ENCODE measurements around the gene HDAC5. TPM values are rescaled to one million over a fixed set of nuclear protein-coding genes. Genes with fewer than 3 reads are reported as not detected.

The HDAC5 gene
- total and polyA plus RNA-seq, 4 donors: 32.1 to 68.8 (median 54.0) TPM

DNA sequence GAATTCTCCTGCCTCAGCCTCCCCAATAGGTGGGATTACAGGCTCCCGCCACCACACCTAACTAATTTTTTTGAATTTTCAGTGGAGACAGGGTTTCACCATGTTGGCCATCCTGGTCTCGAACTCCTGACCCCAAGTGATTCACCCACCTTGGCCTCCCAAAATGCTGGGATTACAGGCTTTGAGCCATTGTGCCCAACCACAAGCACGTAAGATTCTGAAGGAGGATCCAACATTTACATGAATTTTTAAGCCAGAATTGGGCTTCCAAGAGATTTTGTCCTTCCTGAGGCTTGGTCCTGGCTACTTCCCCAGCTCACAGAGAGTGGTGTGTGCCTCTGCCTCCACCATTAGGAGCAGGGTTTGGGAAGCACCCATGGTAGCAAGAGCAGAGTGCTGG lies 41.8 kb downstream of the HDAC5 start:
- 88% methylated on average over 1 of the region's 3 CpGs for WGBS (ENCODE audit: insufficient coverage)
- no peaks in the 10 kb centered on the region for H3K27me3 ChIP-seq (ENCODE audit: control insufficient read depth, insufficient read depth, low read length)
- no peaks in the 10 kb centered on the region for H3K9me3 ChIP-seq (ENCODE audit: control insufficient read depth, insufficient read depth, low read length)
- H3K36me3 ChIP-seq (ENCODE audit: control insufficient read depth, insufficient read depth, low read length): peaks cover 94% of the 10 kb centered on the region
- H3K4me3 ChIP-seq (ENCODE audit: low read depth, low read length): no peak overlapping the region
- peaks cover 20% of the 10 kb centered on the region for H3K4me1 ChIP-seq (ENCODE audit: control insufficient read depth, insufficient read depth, low read length)
- DNase-seq (ENCODE audit: low read depth in 4 of 6, low spot score in 6 of 6): no peak
- no peak overlapping the region for H3K27ac ChIP-seq (ENCODE audit: low read depth, low read length)

- Histone ChIP-seq H3K4me3 (ENCODE audit: low read depth, low read length) (no peak overlapping the region), H3K4me1 (ENCODE audit: control insufficient read depth, insufficient read depth, low read length) (peaks cover 18% of the 10 kb centered on the region), H3K27me3 (ENCODE audit: control insufficient read depth, insufficient read depth, low read length) (no peaks in the 10 kb centered on the region), H3K36me3 (ENCODE audit: control insufficient read depth, insufficient read depth, low read length) (peaks cover 95% of the 10 kb centered on the region), H3K9me3 (ENCODE audit: control insufficient read depth, insufficient read depth, low read length) (no peaks in the 10 kb centered on the region), H3K27ac (ENCODE audit: low read depth, low read length) (no peak overlapping the region)
- no peak for DNase-seq (ENCODE audit: low read depth in 4 of 6, low spot score in 6 of 6)
- 69% methylated on average over 18 of the region's 18 CpGs for WGBS (ENCODE audit: insufficient coverage)
These were observed 43.3 kb downstream of the HDAC5 start for GRCh38 chr17:44079877-44080821.

DNA sequence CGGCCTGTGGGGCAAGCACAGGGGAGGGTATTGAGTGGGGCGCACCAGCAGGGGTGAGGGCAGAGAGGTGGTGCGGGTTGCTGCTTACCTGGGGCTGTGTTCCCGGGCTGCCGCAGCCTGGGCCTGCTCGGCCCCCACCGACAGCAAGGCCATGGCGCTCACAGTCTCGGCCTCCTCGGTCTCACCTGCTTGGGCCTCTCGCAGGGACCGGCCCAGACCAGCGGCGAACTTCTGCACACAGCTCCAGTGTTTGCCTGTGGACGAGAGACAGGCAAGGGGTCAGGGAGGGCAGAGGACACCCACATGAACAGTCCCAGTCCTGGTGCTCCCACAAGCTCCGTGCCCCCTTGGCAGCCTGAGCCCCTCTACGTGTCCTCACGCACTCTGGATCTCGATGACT lies 45.0 kb downstream of the HDAC5 start:
- H3K4me1 ChIP-seq (ENCODE audit: control insufficient read depth, insufficient read depth, low read length): peaks cover 21% of the 10 kb centered on the region
- H3K9me3 ChIP-seq (ENCODE audit: control insufficient read depth, insufficient read depth, low read length): no peaks in the 10 kb centered on the region
- H3K4me3 ChIP-seq (ENCODE audit: low read depth, low read length): no peak overlapping the region
- 89% methylated on average over 19 of the region's 19 CpGs for WGBS (ENCODE audit: insufficient coverage)
- H3K27ac ChIP-seq (ENCODE audit: low read depth, low read length): no peak overlapping the region
- DNase-seq (ENCODE audit: low read depth in 4 of 6, low spot score in 6 of 6): no peak
- peaks cover 95% of the 10 kb centered on the region for H3K36me3 ChIP-seq (ENCODE audit: control insufficient read depth, insufficient read depth, low read length)
- H3K27me3 ChIP-seq (ENCODE audit: control insufficient read depth, insufficient read depth, low read length): no peaks in the 10 kb centered on the region

DNA sequence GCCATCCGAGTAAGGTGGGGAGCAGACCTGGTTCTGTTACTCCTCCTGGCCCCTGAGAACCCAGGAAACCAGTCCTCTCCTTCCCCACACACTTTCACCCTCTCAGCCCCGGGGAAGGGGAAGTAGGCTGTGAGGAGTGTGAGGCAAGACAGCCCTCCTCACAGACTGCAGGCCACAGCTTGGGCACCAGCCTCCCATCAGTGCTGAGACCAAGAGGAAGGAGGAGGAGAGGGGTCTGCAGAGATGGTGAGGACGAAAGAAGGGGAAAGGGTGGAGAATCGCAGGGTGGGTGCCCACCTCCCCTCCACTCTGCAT lies 45.9 kb downstream of the HDAC5 start:
- H3K4me1 ChIP-seq (ENCODE audit: control insufficient read depth, insufficient read depth, low read length): peaks cover 26% of the 10 kb centered on the region
- H3K4me3 ChIP-seq (ENCODE audit: low read depth, low read length): no peak overlapping the region
- no peak overlapping the region for H3K27ac ChIP-seq (ENCODE audit: low read depth, low read length)
- H3K36me3 ChIP-seq (ENCODE audit: control insufficient read depth, insufficient read depth, low read length): peaks cover 90% of the 10 kb centered on the region
- no peaks in the 10 kb centered on the region for H3K9me3 ChIP-seq (ENCODE audit: control insufficient read depth, insufficient read depth, low read length)
- no peak for DNase-seq (ENCODE audit: low read depth in 4 of 6, low spot score in 6 of 6)
- no CpG with 5 or more reads among the region's 4 CpGs for WGBS (ENCODE audit: insufficient coverage)
- no peaks in the 10 kb centered on the region for H3K27me3 ChIP-seq (ENCODE audit: control insufficient read depth, insufficient read depth, low read length)

DNA sequence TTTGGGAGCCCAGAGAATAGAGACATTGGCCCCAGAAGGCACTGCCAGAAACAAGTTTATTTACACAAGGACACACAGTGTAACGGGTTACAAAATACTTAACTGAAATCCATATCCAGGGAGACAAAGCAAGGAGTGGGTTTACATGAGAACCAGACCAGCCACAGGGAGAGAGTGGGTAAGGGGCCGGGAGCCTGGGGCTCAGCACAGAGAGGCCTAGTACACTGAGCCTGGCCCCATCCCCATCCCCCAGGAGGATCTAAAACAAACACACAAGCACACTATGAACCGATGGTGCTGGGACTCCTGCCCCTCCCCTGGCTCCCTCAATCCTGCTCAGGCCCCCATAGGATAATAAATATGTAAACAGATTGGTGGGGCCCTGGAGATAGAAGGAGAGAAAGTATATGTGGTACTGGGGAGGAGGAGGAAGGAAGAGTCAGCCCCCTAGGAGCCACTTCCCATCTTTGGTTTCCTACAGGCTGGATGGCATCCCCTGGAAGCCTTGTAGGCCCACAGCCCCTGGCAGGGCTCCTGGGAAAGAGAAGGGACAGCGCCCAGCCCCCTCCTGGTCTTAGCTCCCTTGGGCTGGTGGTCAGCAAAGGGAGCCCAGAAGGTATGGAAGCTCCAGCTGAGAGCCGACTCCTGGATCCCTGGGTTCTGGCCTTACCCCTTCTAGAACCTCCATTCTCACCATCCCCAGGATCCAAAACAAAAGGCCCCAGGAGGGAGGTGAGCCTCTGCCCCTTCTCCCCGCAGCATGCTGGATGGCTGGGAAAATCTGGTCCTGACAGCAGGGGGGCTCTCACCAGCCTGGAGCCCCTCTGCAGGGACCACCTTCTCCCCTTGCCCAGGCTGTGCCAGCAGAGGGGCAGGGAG lies 46.5 kb downstream of the HDAC5 start:
- H3K27ac ChIP-seq (ENCODE audit: low read depth, low read length): no peak overlapping the region
- H3K9me3 ChIP-seq (ENCODE audit: control insufficient read depth, insufficient read depth, low read length): no peaks in the 10 kb centered on the region
- peaks cover 84% of the 10 kb centered on the region for H3K36me3 ChIP-seq (ENCODE audit: control insufficient read depth, insufficient read depth, low read length)
- H3K4me1 ChIP-seq (ENCODE audit: control insufficient read depth, insufficient read depth, low read length): peaks cover 31% of the 10 kb centered on the region
- no peak overlapping the region for H3K4me3 ChIP-seq (ENCODE audit: low read depth, low read length)
- DNase-seq (ENCODE audit: low read depth in 4 of 6, low spot score in 6 of 6): no peak
- 94% methylated on average over 2 of the region's 6 CpGs for WGBS (ENCODE audit: insufficient coverage)
- no peaks in the 10 kb centered on the region for H3K27me3 ChIP-seq (ENCODE audit: control insufficient read depth, insufficient read depth, low read length)

GRCh38 chr17:44075598-44076293 lies 47.7 kb downstream of the HDAC5 start:
- Histone ChIP-seq H3K4me3 (ENCODE audit: low read depth, low read length) (no peak overlapping the region), H3K4me1 (ENCODE audit: control insufficient read depth, insufficient read depth, low read length) (peaks cover 39% of the 10 kb centered on the region), H3K9me3 (ENCODE audit: control insufficient read depth, insufficient read depth, low read length) (no peaks in the 10 kb centered on the region), H3K27ac (ENCODE audit: low read depth, low read length) (no peak overlapping the region), H3K27me3 (ENCODE audit: control insufficient read depth, insufficient read depth, low read length) (no peaks in the 10 kb centered on the region), H3K36me3 (ENCODE audit: control insufficient read depth, insufficient read depth, low read length) (peaks cover 76% of the 10 kb centered on the region)
- DNase-seq (ENCODE audit: low read depth in 4 of 6, low spot score in 6 of 6): no peak
- 95% methylated on average over 10 of the region's 10 CpGs for WGBS (ENCODE audit: insufficient coverage)

DNA sequence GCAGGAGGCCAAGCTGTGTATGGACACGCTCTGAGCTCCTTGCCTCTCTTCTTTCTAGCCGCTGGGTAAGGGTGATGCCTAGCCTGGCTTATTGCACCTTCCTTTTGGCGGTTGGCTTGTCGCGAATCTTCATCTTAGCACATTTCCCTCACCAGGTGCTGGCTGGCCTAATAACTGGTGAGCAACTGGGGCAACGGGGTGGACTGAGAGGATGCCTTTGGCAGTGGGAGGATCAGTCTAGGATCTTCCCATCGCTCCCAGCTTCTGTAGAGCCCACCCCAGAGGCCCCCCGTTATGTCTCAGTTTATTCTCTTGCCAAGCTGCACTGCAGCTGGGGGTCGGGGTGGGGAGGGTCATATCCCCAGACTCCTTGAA lies 48.5 kb downstream of the HDAC5 start:
- no peak overlapping the region for H3K4me3 ChIP-seq (ENCODE audit: low read depth, low read length)
- 96% methylated on average over 3 of the region's 9 CpGs for WGBS (ENCODE audit: insufficient coverage)
- H3K27ac ChIP-seq (ENCODE audit: low read depth, low read length): no peak overlapping the region
- no peak for DNase-seq (ENCODE audit: low read depth in 4 of 6, low spot score in 6 of 6)
- peaks cover 68% of the 10 kb centered on the region for H3K36me3 ChIP-seq (ENCODE audit: control insufficient read depth, insufficient read depth, low read length)
- H3K4me1 ChIP-seq (ENCODE audit: control insufficient read depth, insufficient read depth, low read length): peaks cover 39% of the 10 kb centered on the region
- no peaks in the 10 kb centered on the region for H3K27me3 ChIP-seq (ENCODE audit: control insufficient read depth, insufficient read depth, low read length)
- no peaks in the 10 kb centered on the region for H3K9me3 ChIP-seq (ENCODE audit: control insufficient read depth, insufficient read depth, low read length)

DNA sequence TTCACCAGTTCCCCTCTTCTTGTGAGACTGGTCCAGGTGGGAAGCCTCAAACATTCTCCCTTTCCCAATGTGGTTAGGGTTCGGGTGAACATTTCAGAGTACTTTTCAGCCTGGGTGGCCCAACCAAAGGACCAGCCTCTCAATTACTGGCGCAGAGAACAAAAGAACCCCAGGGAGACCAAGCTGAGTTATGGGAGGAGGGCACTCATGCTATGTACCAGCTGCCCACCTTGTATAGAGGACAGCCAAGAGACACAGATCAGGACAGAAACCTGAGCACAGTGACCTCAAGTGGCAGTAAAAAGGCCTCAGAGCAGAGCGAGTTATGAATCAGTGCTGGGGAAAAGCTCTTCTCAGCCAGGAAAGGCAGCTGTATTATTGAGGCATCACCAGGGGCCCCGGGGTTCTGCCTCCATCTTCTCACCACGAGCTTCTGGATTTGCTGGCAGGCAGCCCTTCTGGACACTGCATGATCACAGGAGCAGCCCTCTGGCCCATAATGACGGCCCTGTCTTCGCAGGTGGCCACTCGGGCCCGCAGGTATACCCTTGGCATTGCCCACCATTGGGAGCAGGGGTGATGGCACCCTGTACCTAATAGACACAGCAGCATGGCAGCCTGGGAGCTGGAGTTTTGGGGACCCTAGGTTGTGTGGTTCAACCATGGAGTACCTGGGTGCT lies 49.1 kb downstream of the HDAC5 start:
- WGBS (ENCODE audit: insufficient coverage): 74% methylated on average over 9 of the region's 9 CpGs
- H3K4me3 ChIP-seq (ENCODE audit: low read depth, low read length): no peak overlapping the region
- DNase-seq (ENCODE audit: low read depth in 4 of 6, low spot score in 6 of 6): no peak
- peaks cover 62% of the 10 kb centered on the region for H3K36me3 ChIP-seq (ENCODE audit: control insufficient read depth, insufficient read depth, low read length)
- H3K9me3 ChIP-seq (ENCODE audit: control insufficient read depth, insufficient read depth, low read length): no peaks in the 10 kb centered on the region
- peaks cover 43% of the 10 kb centered on the region for H3K4me1 ChIP-seq (ENCODE audit: control insufficient read depth, insufficient read depth, low read length)
- H3K27me3 ChIP-seq (ENCODE audit: control insufficient read depth, insufficient read depth, low read length): no peaks in the 10 kb centered on the region
- H3K27ac ChIP-seq (ENCODE audit: low read depth, low read length): no peak overlapping the region

DNA sequence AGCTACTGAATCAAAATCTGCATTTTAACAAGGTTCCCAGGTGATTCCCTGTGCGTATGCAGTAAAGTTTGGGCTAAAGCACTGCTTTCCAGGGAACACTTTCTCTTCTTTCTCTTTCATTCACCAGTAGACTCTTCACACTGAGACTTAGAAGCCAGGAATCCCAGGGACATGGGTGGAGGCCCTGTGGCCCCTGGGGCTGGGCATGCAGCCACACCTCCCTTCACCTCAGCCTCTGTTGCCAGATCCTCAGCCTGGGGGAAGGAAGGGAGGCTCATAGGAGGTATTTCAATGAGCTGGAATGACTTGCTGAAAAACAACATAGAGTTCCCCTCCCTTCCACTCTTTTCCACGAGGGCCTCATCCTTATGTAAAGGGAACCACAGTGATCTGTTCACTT lies 51.7 kb downstream of the HDAC5 start:
- Histone ChIP-seq H3K4me3 (ENCODE audit: low read depth, low read length) (peak overlapping the region; percentile 88), H3K27me3 (ENCODE audit: control insufficient read depth, insufficient read depth, low read length) (no peaks in the 10 kb centered on the region), H3K36me3 (ENCODE audit: control insufficient read depth, insufficient read depth, low read length) (peaks cover 37% of the 10 kb centered on the region), H3K27ac (ENCODE audit: low read depth, low read length) (peak overlapping the region; percentile 98), H3K9me3 (ENCODE audit: control insufficient read depth, insufficient read depth, low read length) (no peaks in the 10 kb centered on the region), H3K4me1 (ENCODE audit: control insufficient read depth, insufficient read depth, low read length) (peaks cover 44% of the 10 kb centered on the region)
- WGBS (ENCODE audit: insufficient coverage): 9% methylated on average over 1 of the region's 2 CpGs
- DNase-seq (ENCODE audit: low read depth in 4 of 6, low spot score in 6 of 6): no peak

Measured in spinal cord (tissue), 10 donors.